Fibroblast of lung (primary cell): ENCODE measurements around the gene SIT1.

Experiments
- CTCF ChIP-seq, 2 donors: IDR thresholded peaks in 1 of 2; conservative IDR thresholded peaks in 1 of 2; 1 replicate in 1 of 2; 2 replicates in 1 of 2; pipeline ENCODE4 v1.5.1; 2011 to 2012; ENCODE audit warnings: low read length in 2 of 2, control low read depth in 1 of 2, inconsistent platforms in 1 of 2, low read depth in 1 of 2, mild to moderate bottlenecking in 1 of 2
- EZH2 ChIP-seq: IDR thresholded peaks from 2 replicates; pipeline ENCODE4 v1.5.1; 2012; ENCODE audit warnings: low read length, control low read depth, mild to moderate bottlenecking; ENCODE audit errors: missing control alignments

- TF ChIP-seq CTCF (conservative IDR thresholded peaks at IDR 0.05 in 1 of 2, IDR thresholded peaks at IDR 0.05 in 1 of 2; ENCODE audit: low read depth in 1 of 2, low read length in 2 of 2) (no peak), EZH2 (no peak)
Observed at GRCh38 chr9:35661756-35662350, 11.1 kb upstream of the SIT1 start.
